ENCODE results near the gene LDB2.

DNA sequence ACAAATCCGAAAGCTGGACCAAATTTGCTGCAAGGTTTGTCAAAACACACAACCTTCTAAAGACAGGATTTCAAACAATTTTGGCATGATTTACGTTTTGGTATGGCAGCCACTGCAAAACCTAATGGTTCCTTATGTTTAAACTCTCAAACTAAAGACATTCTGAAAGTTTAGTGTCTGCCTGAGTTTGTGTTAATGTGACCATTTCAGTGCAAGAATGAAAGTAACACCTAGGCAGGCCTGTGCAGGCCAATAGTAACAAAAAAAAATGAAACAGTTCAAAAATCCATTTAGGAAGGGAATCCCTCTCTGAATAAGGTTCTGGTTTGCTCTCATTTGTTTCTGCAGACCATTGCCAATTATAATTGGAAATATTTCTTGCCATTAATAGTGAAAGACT lies 1.9 kb upstream of the LDB2 start:
- TF ChIP-seq, protein P1, sequence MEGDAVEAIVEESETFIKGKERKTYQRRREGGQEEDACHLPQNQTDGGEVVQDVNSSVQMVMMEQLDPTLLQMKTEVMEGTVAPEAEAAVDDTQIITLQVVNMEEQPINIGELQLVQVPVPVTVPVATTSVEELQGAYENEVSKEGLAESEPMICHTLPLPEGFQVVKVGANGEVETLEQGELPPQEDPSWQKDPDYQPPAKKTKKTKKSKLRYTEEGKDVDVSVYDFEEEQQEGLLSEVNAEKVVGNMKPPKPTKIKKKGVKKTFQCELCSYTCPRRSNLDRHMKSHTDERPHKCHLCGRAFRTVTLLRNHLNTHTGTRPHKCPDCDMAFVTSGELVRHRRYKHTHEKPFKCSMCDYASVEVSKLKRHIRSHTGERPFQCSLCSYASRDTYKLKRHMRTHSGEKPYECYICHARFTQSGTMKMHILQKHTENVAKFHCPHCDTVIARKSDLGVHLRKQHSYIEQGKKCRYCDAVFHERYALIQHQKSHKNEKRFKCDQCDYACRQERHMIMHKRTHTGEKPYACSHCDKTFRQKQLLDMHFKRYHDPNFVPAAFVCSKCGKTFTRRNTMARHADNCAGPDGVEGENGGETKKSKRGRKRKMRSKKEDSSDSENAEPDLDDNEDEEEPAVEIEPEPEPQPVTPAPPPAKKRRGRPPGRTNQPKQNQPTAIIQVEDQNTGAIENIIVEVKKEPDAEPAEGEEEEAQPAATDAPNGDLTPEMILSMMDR (IDR thresholded peaks at IDR 0.05) = no peak
- TF ChIP-seq ZFX (IDR thresholded peaks at IDR 0.05; ENCODE audit: borderline replicate concordance) = no peak
